PC-9 (cell line): ENCODE data around the gene SEMA7A.

ENCODE experiments used
- EZH2 ChIP-seq: fragments of 200-600 bp; sonication (generic); IDR thresholded peaks from 2 replicates; pipeline ENCODE4 v1.8.0; 2017; ENCODE audit warnings: antibody characterized with exemption, low read depth
- TF ChIP-seq, protein P1 (sequence below): fragments of 200-600 bp; sonication (generic); conservative IDR thresholded peaks from 2 replicates; pipeline ENCODE4 v1.6.1; 2017; ENCODE audit warnings: mixed run types, antibody characterized with exemption, mild to moderate bottlenecking, moderate library complexity

DNA sequence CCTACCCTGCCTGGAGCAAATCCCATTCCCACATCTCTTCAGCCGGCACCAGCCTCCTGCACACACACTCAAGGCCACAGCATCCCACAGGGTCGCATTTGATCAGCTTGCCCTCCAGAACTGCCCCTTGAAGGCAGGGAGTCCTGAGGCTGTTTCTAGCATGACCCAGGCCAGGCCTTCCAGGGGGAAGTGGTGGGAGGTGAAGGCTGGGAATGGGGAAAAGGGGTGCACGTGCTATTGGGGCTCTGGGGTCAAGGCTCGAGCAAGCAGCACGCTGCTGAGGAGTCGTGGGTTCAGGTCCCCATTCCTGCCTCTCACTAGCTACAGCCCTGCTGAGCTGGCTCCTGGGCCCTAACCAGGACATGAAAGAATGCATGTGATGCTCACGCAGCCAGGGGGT is 24.9 kb downstream of the SEMA7A start:
- TF ChIP-seq, protein P1, sequence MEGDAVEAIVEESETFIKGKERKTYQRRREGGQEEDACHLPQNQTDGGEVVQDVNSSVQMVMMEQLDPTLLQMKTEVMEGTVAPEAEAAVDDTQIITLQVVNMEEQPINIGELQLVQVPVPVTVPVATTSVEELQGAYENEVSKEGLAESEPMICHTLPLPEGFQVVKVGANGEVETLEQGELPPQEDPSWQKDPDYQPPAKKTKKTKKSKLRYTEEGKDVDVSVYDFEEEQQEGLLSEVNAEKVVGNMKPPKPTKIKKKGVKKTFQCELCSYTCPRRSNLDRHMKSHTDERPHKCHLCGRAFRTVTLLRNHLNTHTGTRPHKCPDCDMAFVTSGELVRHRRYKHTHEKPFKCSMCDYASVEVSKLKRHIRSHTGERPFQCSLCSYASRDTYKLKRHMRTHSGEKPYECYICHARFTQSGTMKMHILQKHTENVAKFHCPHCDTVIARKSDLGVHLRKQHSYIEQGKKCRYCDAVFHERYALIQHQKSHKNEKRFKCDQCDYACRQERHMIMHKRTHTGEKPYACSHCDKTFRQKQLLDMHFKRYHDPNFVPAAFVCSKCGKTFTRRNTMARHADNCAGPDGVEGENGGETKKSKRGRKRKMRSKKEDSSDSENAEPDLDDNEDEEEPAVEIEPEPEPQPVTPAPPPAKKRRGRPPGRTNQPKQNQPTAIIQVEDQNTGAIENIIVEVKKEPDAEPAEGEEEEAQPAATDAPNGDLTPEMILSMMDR, result no peak
- TF ChIP-seq EZH2, result no peak
